ENCODE results near the gene GLS. TPM values are rescaled to one million over a fixed set of nuclear protein-coding genes. Genes with fewer than 3 reads are reported as not detected.

GLS gene
- total RNA-seq, 2 donors from 2014 or later = 47.2 to 99.3 TPM

GRCh38 chr2:190961918-190962487 is 81.4 kb downstream of the GLS start:
- no peak overlapping the region for H3K27ac Mint-ChIP-seq
- H3K9me3 Mint-ChIP-seq = peaks cover under 1% of the 10 kb centered on the region
- H3K4me1 Mint-ChIP-seq = no peaks in the 10 kb centered on the region
- TF ChIP-seq CTCF (conservative IDR thresholded peaks at IDR 0.05) = no peak
- 80 to 88% methylated on average over 1 to 2 of the region's 2 CpGs for WGBS, 2 experiments (ENCODE audit: insufficient coverage in 1 of 2, insufficient read length in 1 of 2)
- no peaks in the 10 kb centered on the region for H3K27me3 Mint-ChIP-seq (ENCODE audit: insufficient read depth)
- Histone ChIP-seq H3K4me1 (ENCODE audit: control insufficient read depth, insufficient read depth, low read length) (no peaks in the 10 kb centered on the region), H3K36me3 (ENCODE audit: control insufficient read depth, insufficient read depth, low read length) (peaks cover 46% of the 10 kb centered on the region), H3K27ac (ENCODE audit: low read depth, low read length) (no peak overlapping the region), H3K9ac (ENCODE audit: extremely low read depth, low read length, poor library complexity, severe bottlenecking) (no peak overlapping the region), H3K27me3 (ENCODE audit: control insufficient read depth, insufficient read depth, low read length, poor library complexity, severe bottlenecking) (no peaks in the 10 kb centered on the region), H3K4me3 (ENCODE audit: low read length) (no peak overlapping the region), H3K9me3 (ENCODE audit: control insufficient read depth, low read length) (no peaks in the 10 kb centered on the region)
- H3K36me3 Mint-ChIP-seq (ENCODE audit: low read depth) = peaks cover 13% of the 10 kb centered on the region
- no peak for DNase-seq
- no peak overlapping the region for H3K4me3 Mint-ChIP-seq

DNA sequence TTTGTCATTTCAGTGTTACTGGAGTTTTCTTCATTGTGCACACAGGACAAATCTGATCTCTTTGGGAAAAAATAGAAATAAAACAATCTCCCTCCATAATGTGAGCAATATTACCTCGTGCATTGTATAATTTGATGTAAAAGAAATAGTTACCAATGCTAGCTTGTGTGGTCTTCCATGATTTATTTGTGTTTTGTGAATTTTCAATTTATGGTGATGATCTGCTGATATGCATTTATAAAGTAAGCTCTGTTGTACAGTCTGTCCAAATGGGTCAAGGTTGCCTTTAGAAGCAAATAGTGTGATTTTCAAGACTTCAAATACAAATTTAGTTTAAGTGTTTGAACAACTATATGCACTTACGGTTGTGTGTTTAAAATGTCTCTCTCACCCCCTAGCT is 82.5 kb downstream of the GLS start:
- no peak overlapping the region for H3K9ac ChIP-seq (ENCODE audit: extremely low read depth, low read length, poor library complexity, severe bottlenecking)
- no peaks in the 10 kb centered on the region for H3K9me3 ChIP-seq (ENCODE audit: control insufficient read depth, low read length)
- no peak overlapping the region for H3K27ac Mint-ChIP-seq
- H3K4me1 Mint-ChIP-seq = no peaks in the 10 kb centered on the region
- H3K27me3 Mint-ChIP-seq (ENCODE audit: insufficient read depth) = no peaks in the 10 kb centered on the region
- H3K36me3 ChIP-seq (ENCODE audit: control insufficient read depth, insufficient read depth, low read length) = peaks cover 55% of the 10 kb centered on the region
- TF ChIP-seq CTCF (conservative IDR thresholded peaks at IDR 0.05) = no peak
- H3K9me3 Mint-ChIP-seq = no peaks in the 10 kb centered on the region
- H3K4me1 ChIP-seq (ENCODE audit: control insufficient read depth, insufficient read depth, low read length) = no peaks in the 10 kb centered on the region
- peaks cover 15% of the 10 kb centered on the region for H3K36me3 Mint-ChIP-seq (ENCODE audit: low read depth)
- no peak overlapping the region for H3K27ac ChIP-seq (ENCODE audit: low read depth, low read length)
- no peak overlapping the region for H3K4me3 Mint-ChIP-seq
- no peak overlapping the region for H3K4me3 ChIP-seq (ENCODE audit: low read length)
- 83 to 88% methylated on average over 1 to 2 of the region's 2 CpGs for WGBS, 2 experiments (ENCODE audit: insufficient coverage in 1 of 2, insufficient read length in 1 of 2)
- DNase-seq = no peak
- H3K27me3 ChIP-seq (ENCODE audit: control insufficient read depth, insufficient read depth, low read length, poor library complexity, severe bottlenecking) = no peaks in the 10 kb centered on the region

DNA sequence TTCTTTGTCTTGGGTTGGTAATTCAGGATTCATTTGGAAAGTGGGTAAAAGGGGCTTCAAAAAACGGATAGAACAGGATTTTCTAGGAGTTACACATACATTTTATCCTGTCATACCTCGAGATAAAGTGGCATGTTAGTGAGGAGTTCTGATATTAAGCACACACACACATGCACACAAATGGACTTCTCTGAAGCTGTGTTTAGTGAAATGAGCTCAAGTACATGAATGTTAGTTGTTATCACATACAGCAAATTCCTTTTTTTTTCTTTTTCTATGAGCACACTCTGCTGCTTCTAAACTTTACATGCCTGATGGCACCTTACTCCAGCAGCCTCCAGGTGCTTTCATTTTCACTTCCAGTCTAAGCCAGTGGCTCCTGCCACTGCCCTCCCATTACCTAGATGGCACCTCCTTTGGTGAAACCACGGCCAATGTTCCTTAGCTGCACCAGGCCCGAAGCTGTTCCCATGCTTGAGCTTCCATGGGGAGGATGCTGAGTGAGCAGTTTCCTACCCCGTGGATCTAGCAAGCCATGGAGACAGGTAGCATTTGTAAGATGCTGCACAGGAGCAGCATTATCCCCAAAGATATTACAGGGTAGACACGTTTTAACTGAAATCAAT is 83.7 kb downstream of the GLS start:
- H3K9ac ChIP-seq (ENCODE audit: extremely low read depth, low read length, poor library complexity, severe bottlenecking) = no peak overlapping the region
- Mint-ChIP-seq H3K4me3 (no peak overlapping the region), H3K9me3 (no peaks in the 10 kb centered on the region), H3K4me1 (no peaks in the 10 kb centered on the region), H3K27me3 (ENCODE audit: insufficient read depth) (no peaks in the 10 kb centered on the region), H3K36me3 (ENCODE audit: low read depth) (peaks cover 17% of the 10 kb centered on the region), H3K27ac (no peak overlapping the region)
- no peaks in the 10 kb centered on the region for H3K27me3 ChIP-seq (ENCODE audit: control insufficient read depth, insufficient read depth, low read length, poor library complexity, severe bottlenecking)
- WGBS, 2 experiments (ENCODE audit: insufficient coverage in 1 of 2, insufficient read length in 1 of 2) = 84 to 96% methylated on average over 3 to 6 of the region's 6 CpGs
- peaks cover 65% of the 10 kb centered on the region for H3K36me3 ChIP-seq (ENCODE audit: control insufficient read depth, insufficient read depth, low read length)
- DNase-seq = no peak
- no peak for TF ChIP-seq CTCF (conservative IDR thresholded peaks at IDR 0.05)
- H3K27ac ChIP-seq (ENCODE audit: low read depth, low read length) = no peak overlapping the region
- H3K9me3 ChIP-seq (ENCODE audit: control insufficient read depth, low read length) = no peaks in the 10 kb centered on the region
- H3K4me3 ChIP-seq (ENCODE audit: low read length) = no peak overlapping the region
- H3K4me1 ChIP-seq (ENCODE audit: control insufficient read depth, insufficient read depth, low read length) = no peaks in the 10 kb centered on the region

Data from endodermal cell (in vitro differentiated cells).